ENCODE results near the gene TSPAN14. TPM values are rescaled to one million over a fixed set of nuclear protein-coding genes. Genes with fewer than 3 reads are reported as not detected.

The TSPAN14 gene
- total and polyA plus RNA-seq, 10 of the 15 experiments (the other 5 are each of a cell fraction or from before 2014, with no cell fraction given) = 2.5 to 31.7 (median 17.9) TPM

DNA sequence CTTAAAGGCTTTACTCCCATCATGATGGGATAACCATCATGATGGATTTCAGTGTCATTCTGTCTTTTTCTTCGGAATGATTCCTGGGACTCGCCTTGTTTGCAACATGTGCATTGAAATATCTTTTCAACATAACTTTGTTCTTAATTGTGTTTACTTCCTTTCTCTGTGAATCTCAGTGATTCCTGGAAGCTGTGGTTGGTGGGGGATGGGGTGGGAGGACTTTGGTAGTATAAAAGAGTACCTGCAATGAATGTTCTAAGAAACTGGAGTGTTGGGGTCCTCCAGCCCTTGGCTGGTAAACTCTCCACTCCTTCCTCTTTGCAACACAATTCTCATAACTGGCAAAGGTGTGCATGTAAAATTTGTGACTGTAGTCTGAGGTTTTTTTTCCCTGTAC, 72.1 kb downstream of the TSPAN14 start (continued):
- TF ChIP-seq EP300 (IDR thresholded peaks at IDR 0.05; ENCODE audit: borderline replicate concordance in 1 of 2, control insufficient read depth in 1 of 2, low read depth in 2 of 2, low read length in 2 of 2) (no peak), BRCA1 (IDR thresholded peaks at IDR 0.05; ENCODE audit: low read depth, low read length) (no peak), MEF2A (IDR thresholded peaks at IDR 0.05; ENCODE audit: insufficient read depth, low read depth, low read length) (no peak)
- TF ChIP-seq, protein P1, sequence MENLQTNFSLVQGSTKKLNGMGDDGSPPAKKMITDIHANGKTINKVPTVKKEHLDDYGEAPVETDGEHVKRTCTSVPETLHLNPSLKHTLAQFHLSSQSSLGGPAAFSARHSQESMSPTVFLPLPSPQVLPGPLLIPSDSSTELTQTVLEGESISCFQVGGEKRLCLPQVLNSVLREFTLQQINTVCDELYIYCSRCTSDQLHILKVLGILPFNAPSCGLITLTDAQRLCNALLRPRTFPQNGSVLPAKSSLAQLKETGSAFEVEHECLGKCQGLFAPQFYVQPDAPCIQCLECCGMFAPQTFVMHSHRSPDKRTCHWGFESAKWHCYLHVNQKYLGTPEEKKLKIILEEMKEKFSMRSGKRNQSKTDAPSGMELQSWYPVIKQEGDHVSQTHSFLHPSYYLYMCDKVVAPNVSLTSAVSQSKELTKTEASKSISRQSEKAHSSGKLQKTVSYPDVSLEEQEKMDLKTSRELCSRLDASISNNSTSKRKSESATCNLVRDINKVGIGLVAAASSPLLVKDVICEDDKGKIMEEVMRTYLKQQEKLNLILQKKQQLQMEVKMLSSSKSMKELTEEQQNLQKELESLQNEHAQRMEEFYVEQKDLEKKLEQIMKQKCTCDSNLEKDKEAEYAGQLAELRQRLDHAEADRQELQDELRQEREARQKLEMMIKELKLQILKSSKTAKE (IDR thresholded peaks at IDR 0.05; ENCODE audit: low read depth, poor library complexity, severe bottlenecking) = no peak

DNA sequence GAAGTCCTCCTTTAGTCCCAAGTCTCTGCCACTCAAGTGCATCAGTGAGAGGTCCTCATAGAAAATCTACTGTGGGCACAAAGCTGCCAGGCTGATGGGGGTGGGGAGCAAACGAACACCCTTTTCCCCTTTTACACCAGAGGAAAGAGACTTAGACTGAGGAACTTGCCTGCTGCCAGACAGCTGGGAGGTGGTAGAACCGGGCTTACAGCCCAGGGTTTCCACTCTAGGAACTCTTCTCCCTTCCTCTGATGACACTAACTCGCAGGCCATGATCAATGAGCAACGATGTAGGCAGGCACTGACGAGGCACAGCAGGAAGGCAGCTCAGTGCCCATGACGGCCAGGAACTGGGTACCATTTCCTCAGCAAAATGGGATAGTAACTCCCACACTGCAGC, 72.6 kb downstream of the TSPAN14 start:
- intact Hi-C loops (cut with micrococcal nuclease; ENCODE audit: unreplicated experiment) = no loop called here
- CTCF ChIA-PET = interaction anchor here (1.5 kb wide), 1 partner anchor 17 kb away, joined by 3 read pairs; no protein-coding TSS in a partner anchor
- peaks cover 4% of the 10 kb centered on the region for H3K4me1 ChIP-seq (ENCODE audit: control insufficient read depth, insufficient read depth, low read length)

More for the DNA sequence above, 72.6 kb downstream of the TSPAN14 start:
- WGBS (ENCODE audit: insufficient coverage, insufficient replicate concordance, low lambda C conversion rate, missing lambda C conversion rate) = 34% methylated on average over 6 of the region's 6 CpGs
- TF ChIP-seq CHD4 (IDR thresholded peaks at IDR 0.05) = no peak
- no peaks in the 10 kb centered on the region for H3K79me2 ChIP-seq (ENCODE audit: control insufficient read depth, insufficient read depth, low read length)
- no peak overlapping the region for H2AFZ ChIP-seq (ENCODE audit: control insufficient read depth, low read depth, low read length)
- no peaks in the 10 kb centered on the region; a peak in 1 of 4 replicates for H3K27me3 ChIP-seq (replicated peaks in 1 of 2; ENCODE audit: control insufficient read depth in 2 of 2, insufficient read depth in 2 of 2, low read length in 1 of 2)
- no peak overlapping the region for H3K9ac ChIP-seq (ENCODE audit: control insufficient read depth, insufficient read depth, low read length)
- H3K36me3 ChIP-seq (ENCODE audit: control insufficient read depth in 2 of 2, insufficient read depth in 2 of 2, low read length in 1 of 2) = no peaks in the 10 kb centered on the region
- POLR2A ChIA-PET = no interaction called here
- no peak overlapping the region for H3K4me2 ChIP-seq (ENCODE audit: control insufficient read depth, insufficient read depth)
- no peaks in the 10 kb centered on the region for H4K20me1 ChIP-seq (ENCODE audit: control insufficient read depth, insufficient read depth)
- H3K9me3 ChIP-seq (replicated peaks; ENCODE audit: control insufficient read depth, insufficient read depth, low read length) = no peaks in the 10 kb centered on the region
- ATAC-seq = no peak
- in situ Hi-C loops (cut with MboI) = no loop called here
- no peak for FAIRE-seq
- no peak overlapping the region for H3K27ac ChIP-seq (ENCODE audit: control insufficient read depth, insufficient read depth)
- SMC1A ChIA-PET (ENCODE audit: uncharacterized antibody, unreplicated experiment) = interaction anchor here (1.1 to 1.3 kb wide), 2 partner anchors 10 to 82 kb away, joined by 3 read pairs; no protein-coding TSS in a partner anchor
- TSS peak; percentile 7 for BruUV-seq (replicated peaks)
- RAD21 ChIA-PET (ENCODE audit: unreplicated experiment) = no interaction called here
- DNase-seq (ENCODE audit: low read depth, low spot score) = no peak
- no peak overlapping the region for H3K4me3 ChIP-seq
